HCT116 (cell line): Measurements from ENCODE around the gene CARMIL1. TPM values are rescaled to one million over a fixed set of nuclear protein-coding genes. Genes with fewer than 3 reads are reported as not detected.

Source experiments
- ATAC-seq: fragments of 200-7000 bp; cut with Tn5 transposase; 2 replicates; pipeline ENCODE4 v1.9.1; 2020; ENCODE audit warnings: mild to moderate bottlenecking, moderate library complexity
- BruUV-seq: library from RNA; stranded (reverse); fragments of 400-500 nt; replicated peaks from 2 replicates; lab custom pipeline; 2021; lab: Mats Ljungman, UMichigan
- CTCF ChIA-PET: fragments of 300-600 bp; sonication (Branson Sonifier 250); formaldehyde crosslinking; loops from one replicate; lab custom pipeline; 2021; ENCODE audit warnings: antibody characterized with exemption; lab: Charles Lee
- POLR2A ChIA-PET: fragments of 300-600, 350-600 bp; sonication (Branson Sonifier 250); formaldehyde crosslinking; loops from one replicate; lab custom pipeline; 2021; ENCODE audit warnings: antibody characterized with exemption; lab: Charles Lee
- RAD21 ChIA-PET, 2 experiments: fragments of 300-600 bp; sonication (Branson Sonifier 250); formaldehyde crosslinking; loops; one replicate each; lab custom pipeline; 2023; ENCODE audit warnings: low total read pairs in 2 of 2; ENCODE audit not compliant: uncharacterized antibody in 2 of 2, unreplicated experiment in 2 of 2, low non-redundant PET in 1 of 2; lab: Charles Lee
- DNase-seq: peaks from one replicate; pipeline ENCODE4 v3.0.0-alpha.2; 2010; ENCODE audit warnings: low read depth, low spot score
- H2AFZ ChIP-seq: fragments of 200-600 bp; shearing (Covaris generic), sonication (generic); 2 replicates; pipeline ENCODE4 v1.6.1; 2017; ENCODE audit warnings: low read depth, mixed run types, mixed read lengths, antibody characterized with exemption, low read length; ENCODE audit not compliant: poor library complexity, severe bottlenecking
- H3K27ac ChIP-seq: 2 replicates; pipeline ENCODE4 v1.5.1; 2012; ENCODE audit warnings: low read depth, low read length
- H3K27me3 ChIP-seq: fragments of 200-600 bp; sonication (generic); 2 replicates; pipeline ENCODE4 v1.6.1; 2016; ENCODE audit warnings: mixed run types, low read length, mixed read lengths; ENCODE audit not compliant: insufficient read depth
- H3K36me3 ChIP-seq, 2 experiments: fragments of 200-500 bp in 1 of 2; fragments of 200-600 bp in 1 of 2; sonication (Bioruptor generic) in 1 of 2; sonication (generic) in 1 of 2; 2 replicates each; pipeline versions ENCODE4 v1.5.1 to v1.6.1; 2014 to 2016; ENCODE audit warnings: low read length in 2 of 2, inconsistent platforms in 1 of 2, mixed read lengths in 1 of 2, mixed run types in 1 of 2; ENCODE audit not compliant: insufficient read depth in 2 of 2, control insufficient read depth in 1 of 2
- H3K4me1 ChIP-seq, 2 experiments: fragments of 200-600 bp in 1 of 2; sonication (generic) in 1 of 2; 2 replicates each; pipeline versions ENCODE4 v1.5.1 to v1.6.1; 2012 to 2017; ENCODE audit warnings: low read length in 2 of 2, inconsistent platforms in 1 of 2, mild to moderate bottlenecking in 1 of 2, mixed read lengths in 1 of 2, mixed run types in 1 of 2, moderate library complexity in 1 of 2; ENCODE audit not compliant: insufficient read depth in 2 of 2, control insufficient read depth in 1 of 2
- H3K4me2 ChIP-seq: fragments of 200-600 bp; sonication (generic); 2 replicates; pipeline ENCODE4 v1.6.1; 2017; ENCODE audit warnings: mixed run types, low read length, mixed read lengths
- H3K4me3 ChIP-seq, 2 experiments: fragments of 200-600 bp in 1 of 2; sonication (generic) in 1 of 2; replicated peaks in 1 of 2; 2 replicates each; pipeline ENCODE4 v1.5.1; 2011 to 2016; ENCODE audit warnings: low read length in 2 of 2, control low read depth in 1 of 2, low read depth in 1 of 2, mild to moderate bottlenecking in 1 of 2, mixed read lengths in 1 of 2, mixed run types in 1 of 2
- H3K79me2 ChIP-seq: fragments of 200-600 bp; sonication (generic); 2 replicates; pipeline ENCODE4 v1.6.1; 2017; ENCODE audit warnings: mild to moderate bottlenecking, mixed run types, low read length, moderate library complexity, mixed read lengths; ENCODE audit not compliant: insufficient read depth
- H3K9ac ChIP-seq: fragments of 200-600 bp; sonication (generic); 2 replicates; pipeline ENCODE4 v1.6.1; 2016; ENCODE audit warnings: low read length, mixed read lengths
- H3K9me2 ChIP-seq: fragments of 200-600 bp; sonication (generic), shearing (Covaris generic); 2 replicates; pipeline ENCODE4 v1.6.1; 2017; ENCODE audit warnings: mixed run types, mild to moderate bottlenecking, moderate library complexity; ENCODE audit not compliant: insufficient read depth
- H3K9me3 ChIP-seq, 2 experiments: fragments of 200-500 bp in 1 of 2; fragments of 200-600 bp in 1 of 2; sonication (Bioruptor generic) in 1 of 2; sonication (generic) in 1 of 2; 2 replicates each; pipeline ENCODE4 v1.6.1; 2014 to 2017; ENCODE audit warnings: low read length in 2 of 2, mixed read lengths in 2 of 2, inconsistent platforms in 1 of 2, low read depth in 1 of 2, mild to moderate bottlenecking in 1 of 2, mixed run types in 1 of 2, moderate library complexity in 1 of 2; ENCODE audit not compliant: control insufficient read depth in 1 of 2, insufficient read depth in 1 of 2
- H4K20me1 ChIP-seq: fragments of 200-600 bp; sonication (generic), shearing (Covaris generic); 2 replicates; pipeline ENCODE4 v1.6.1; 2017; ENCODE audit warnings: mixed run types, mild to moderate bottlenecking, moderate library complexity; ENCODE audit not compliant: insufficient read depth
- CBX3 ChIP-seq: IDR thresholded peaks from 2 replicates; pipeline ENCODE4 v1.6.1; 2012; ENCODE audit warnings: low read depth
- CEBPB ChIP-seq: IDR thresholded peaks from 2 replicates; pipeline ENCODE4 v1.6.1; 2012; ENCODE audit warnings: low read depth
- EGR1 ChIP-seq: IDR thresholded peaks from 2 replicates; pipeline ENCODE4 v1.6.1; 2012; ENCODE audit warnings: low read depth
- ELF1 ChIP-seq: IDR thresholded peaks from 2 replicates; pipeline ENCODE4 v1.6.1; 2012; ENCODE audit warnings: low read depth, borderline replicate concordance
- EZH2 ChIP-seq: fragments of 200-600 bp; sonication (generic); IDR thresholded peaks from 2 replicates; pipeline ENCODE4 v1.6.1; 2017; ENCODE audit warnings: antibody characterized with exemption, mixed run types
- EZH2phosphoT487 ChIP-seq: fragments of 200-600 bp; IDR thresholded peaks from 2 replicates; pipeline ENCODE4 v1.6.1; 2018; ENCODE audit warnings: antibody characterized with exemption, borderline replicate concordance
- FOSL1 ChIP-seq: IDR thresholded peaks from 2 replicates; pipeline ENCODE4 v1.6.1; 2012; ENCODE audit warnings: low read depth
- JUND ChIP-seq: IDR thresholded peaks from 2 replicates; pipeline ENCODE4 v1.6.1; 2012
- POLR2A ChIP-seq: IDR thresholded peaks from 2 replicates; pipeline ENCODE4 v1.7.0; 2011; ENCODE audit warnings: borderline replicate concordance; ENCODE audit not compliant: insufficient read depth, insufficient read length; ENCODE audit errors: extremely low read depth
- POLR2AphosphoS5 ChIP-seq: IDR thresholded peaks from 2 replicates; pipeline ENCODE4 v1.6.1; 2011; ENCODE audit warnings: mild to moderate bottlenecking, low read depth, low read length, moderate library complexity
- RAD21 ChIP-seq: IDR thresholded peaks from 2 replicates; pipeline ENCODE4 v1.6.1; 2012; ENCODE audit warnings: low read depth, mild to moderate bottlenecking
- SIN3A ChIP-seq: IDR thresholded peaks from 2 replicates; pipeline ENCODE4 v1.6.1; 2012; ENCODE audit warnings: low read depth
- SP1 ChIP-seq: IDR thresholded peaks from 2 replicates; pipeline ENCODE4 v1.6.1; 2012; ENCODE audit warnings: low read depth
- YY1 ChIP-seq: IDR thresholded peaks from 2 replicates; pipeline ENCODE4 v1.6.1; 2011; ENCODE audit warnings: low read length, low read depth, moderate library complexity, mild to moderate bottlenecking; ENCODE audit not compliant: insufficient replicate concordance; ENCODE audit errors: extremely low read depth
- ZFX ChIP-seq: fragments of 450-650 bp; IDR thresholded peaks from 2 replicates; pipeline ENCODE4 v1.6.1; 2017
- ZNF274 ChIP-seq: fragments of 200-500 bp; sonication (Bioruptor generic); IDR thresholded peaks from 2 replicates; pipeline ENCODE4 v1.6.1; 2014; ENCODE audit warnings: mild to moderate bottlenecking, low read depth, low read length, inconsistent platforms
- intact Hi-C: fragments of 100-400 bp; cut with micrococcal nuclease; formaldehyde crosslinking; loops from 2 replicates; pipeline ENCODE4 v1.10.0; 2022
- total RNA-seq: library from RNA; stranded (reverse); gene quantifications from one replicate; pipeline ENCODE4 v1.2.1, GENCODE V29; 2021; ENCODE audit not compliant: unreplicated experiment
- TF ChIP-seq, protein P1 (sequence below): IDR thresholded peaks from 2 replicates; pipeline ENCODE4 v1.6.1; 2012
- TF ChIP-seq, protein P2 (sequence below): IDR thresholded peaks from 2 replicates; pipeline ENCODE4 v1.6.1; 2011; ENCODE audit warnings: mild to moderate bottlenecking, low read length, moderate library complexity; ENCODE audit not compliant: insufficient replicate concordance; ENCODE audit errors: extremely low read depth
- TF ChIP-seq, protein P3 (sequence below): IDR thresholded peaks from 2 replicates; pipeline ENCODE4 v1.6.1; 2012; ENCODE audit warnings: low read depth
- TF ChIP-seq, protein P4 (sequence below), 3 experiments: fragments of 200-600 bp in 1 of 3; sonication (generic) in 1 of 3; IDR thresholded peaks in 2 of 3; conservative IDR thresholded peaks in 1 of 3; 2 replicates each; pipeline ENCODE4 v1.5.1; 2012 to 2017; ENCODE audit warnings: low read depth in 2 of 3, low read length in 2 of 3, antibody characterized with exemption in 1 of 3, borderline replicate concordance in 1 of 3, control low read depth in 1 of 3, mild to moderate bottlenecking in 1 of 3, mixed read lengths in 1 of 3, mixed run types in 1 of 3, moderate library complexity in 1 of 3; ENCODE audit not compliant: insufficient read depth in 1 of 3

Gene CARMIL1
- total RNA-seq, 1 experiment from 2014 or later = 21.7 TPM

DNA sequence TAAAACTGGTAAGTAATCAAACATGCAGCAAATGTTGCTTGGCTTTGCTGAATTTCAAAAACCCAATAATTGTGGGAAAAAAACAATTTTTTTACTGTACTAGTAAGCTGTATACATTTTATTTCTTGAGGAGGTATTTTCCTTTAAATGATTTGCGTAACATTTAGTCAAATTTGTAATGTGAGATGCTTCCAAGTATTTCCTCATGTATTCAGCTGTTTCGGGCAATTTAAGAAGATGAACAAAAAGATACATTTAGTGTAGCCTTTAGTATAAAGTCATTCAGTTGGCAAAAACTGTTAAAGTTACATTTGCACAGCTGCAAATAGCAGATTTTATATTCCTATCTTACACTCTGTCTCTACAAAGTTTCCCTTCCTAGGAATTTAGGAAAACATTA is 186.8 kb downstream of the CARMIL1 start:
- H3K9ac ChIP-seq = no peak overlapping the region
- BruUV-seq = no TSS peak
- no peak overlapping the region for H3K4me3 ChIP-seq
- no peaks in the 10 kb centered on the region for H4K20me1 ChIP-seq
- no peaks in the 10 kb centered on the region for H3K27me3 ChIP-seq
- H2AFZ ChIP-seq = no peak overlapping the region
- DNase-seq (no peak), ATAC-seq (no peak)
- H3K27ac ChIP-seq = no peak overlapping the region
- intact Hi-C loops = no loop called here
- TF ChIP-seq EZH2 = no peak
- TF ChIP-seq JUND = no peak
- TF ChIP-seq, protein P1, sequence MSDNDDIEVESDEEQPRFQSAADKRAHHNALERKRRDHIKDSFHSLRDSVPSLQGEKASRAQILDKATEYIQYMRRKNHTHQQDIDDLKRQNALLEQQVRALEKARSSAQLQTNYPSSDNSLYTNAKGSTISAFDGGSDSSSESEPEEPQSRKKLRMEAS = no peak
- TF ChIP-seq, protein P2, sequence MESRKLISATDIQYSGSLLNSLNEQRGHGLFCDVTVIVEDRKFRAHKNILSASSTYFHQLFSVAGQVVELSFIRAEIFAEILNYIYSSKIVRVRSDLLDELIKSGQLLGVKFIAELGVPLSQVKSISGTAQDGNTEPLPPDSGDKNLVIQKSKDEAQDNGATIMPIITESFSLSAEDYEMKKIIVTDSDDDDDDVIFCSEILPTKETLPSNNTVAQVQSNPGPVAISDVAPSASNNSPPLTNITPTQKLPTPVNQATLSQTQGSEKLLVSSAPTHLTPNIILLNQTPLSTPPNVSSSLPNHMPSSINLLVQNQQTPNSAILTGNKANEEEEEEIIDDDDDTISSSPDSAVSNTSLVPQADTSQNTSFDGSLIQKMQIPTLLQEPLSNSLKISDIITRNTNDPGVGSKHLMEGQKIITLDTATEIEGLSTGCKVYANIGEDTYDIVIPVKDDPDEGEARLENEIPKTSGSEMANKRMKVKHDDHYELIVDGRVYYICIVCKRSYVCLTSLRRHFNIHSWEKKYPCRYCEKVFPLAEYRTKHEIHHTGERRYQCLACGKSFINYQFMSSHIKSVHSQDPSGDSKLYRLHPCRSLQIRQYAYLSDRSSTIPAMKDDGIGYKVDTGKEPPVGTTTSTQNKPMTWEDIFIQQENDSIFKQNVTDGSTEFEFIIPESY = no peak
- TF ChIP-seq FOSL1 = no peak
- no peak for TF ChIP-seq ZFX
- no peak for TF ChIP-seq CBX3
- no peak for TF ChIP-seq SIN3A
- TF ChIP-seq POLR2AphosphoS5 = no peak
- TF ChIP-seq EZH2phosphoT487 = no peak
- TF ChIP-seq, protein P3, sequence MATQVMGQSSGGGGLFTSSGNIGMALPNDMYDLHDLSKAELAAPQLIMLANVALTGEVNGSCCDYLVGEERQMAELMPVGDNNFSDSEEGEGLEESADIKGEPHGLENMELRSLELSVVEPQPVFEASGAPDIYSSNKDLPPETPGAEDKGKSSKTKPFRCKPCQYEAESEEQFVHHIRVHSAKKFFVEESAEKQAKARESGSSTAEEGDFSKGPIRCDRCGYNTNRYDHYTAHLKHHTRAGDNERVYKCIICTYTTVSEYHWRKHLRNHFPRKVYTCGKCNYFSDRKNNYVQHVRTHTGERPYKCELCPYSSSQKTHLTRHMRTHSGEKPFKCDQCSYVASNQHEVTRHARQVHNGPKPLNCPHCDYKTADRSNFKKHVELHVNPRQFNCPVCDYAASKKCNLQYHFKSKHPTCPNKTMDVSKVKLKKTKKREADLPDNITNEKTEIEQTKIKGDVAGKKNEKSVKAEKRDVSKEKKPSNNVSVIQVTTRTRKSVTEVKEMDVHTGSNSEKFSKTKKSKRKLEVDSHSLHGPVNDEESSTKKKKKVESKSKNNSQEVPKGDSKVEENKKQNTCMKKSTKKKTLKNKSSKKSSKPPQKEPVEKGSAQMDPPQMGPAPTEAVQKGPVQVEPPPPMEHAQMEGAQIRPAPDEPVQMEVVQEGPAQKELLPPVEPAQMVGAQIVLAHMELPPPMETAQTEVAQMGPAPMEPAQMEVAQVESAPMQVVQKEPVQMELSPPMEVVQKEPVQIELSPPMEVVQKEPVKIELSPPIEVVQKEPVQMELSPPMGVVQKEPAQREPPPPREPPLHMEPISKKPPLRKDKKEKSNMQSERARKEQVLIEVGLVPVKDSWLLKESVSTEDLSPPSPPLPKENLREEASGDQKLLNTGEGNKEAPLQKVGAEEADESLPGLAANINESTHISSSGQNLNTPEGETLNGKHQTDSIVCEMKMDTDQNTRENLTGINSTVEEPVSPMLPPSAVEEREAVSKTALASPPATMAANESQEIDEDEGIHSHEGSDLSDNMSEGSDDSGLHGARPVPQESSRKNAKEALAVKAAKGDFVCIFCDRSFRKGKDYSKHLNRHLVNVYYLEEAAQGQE = no peak
- TF ChIP-seq, protein P4, sequence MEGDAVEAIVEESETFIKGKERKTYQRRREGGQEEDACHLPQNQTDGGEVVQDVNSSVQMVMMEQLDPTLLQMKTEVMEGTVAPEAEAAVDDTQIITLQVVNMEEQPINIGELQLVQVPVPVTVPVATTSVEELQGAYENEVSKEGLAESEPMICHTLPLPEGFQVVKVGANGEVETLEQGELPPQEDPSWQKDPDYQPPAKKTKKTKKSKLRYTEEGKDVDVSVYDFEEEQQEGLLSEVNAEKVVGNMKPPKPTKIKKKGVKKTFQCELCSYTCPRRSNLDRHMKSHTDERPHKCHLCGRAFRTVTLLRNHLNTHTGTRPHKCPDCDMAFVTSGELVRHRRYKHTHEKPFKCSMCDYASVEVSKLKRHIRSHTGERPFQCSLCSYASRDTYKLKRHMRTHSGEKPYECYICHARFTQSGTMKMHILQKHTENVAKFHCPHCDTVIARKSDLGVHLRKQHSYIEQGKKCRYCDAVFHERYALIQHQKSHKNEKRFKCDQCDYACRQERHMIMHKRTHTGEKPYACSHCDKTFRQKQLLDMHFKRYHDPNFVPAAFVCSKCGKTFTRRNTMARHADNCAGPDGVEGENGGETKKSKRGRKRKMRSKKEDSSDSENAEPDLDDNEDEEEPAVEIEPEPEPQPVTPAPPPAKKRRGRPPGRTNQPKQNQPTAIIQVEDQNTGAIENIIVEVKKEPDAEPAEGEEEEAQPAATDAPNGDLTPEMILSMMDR (IDR thresholded peaks at IDR 0.05 in 2 of 3, conservative IDR thresholded peaks at IDR 0.05 in 1 of 3; ENCODE audit: borderline replicate concordance in 1 of 3, insufficient read depth in 1 of 3, low read depth in 2 of 3, low read length in 2 of 3) = no peak
- no peak for TF ChIP-seq ELF1
- TF ChIP-seq CEBPB = no peak
- TF ChIP-seq SP1 = no peak
- TF ChIP-seq RAD21 = no peak
- TF ChIP-seq YY1 = no peak
- TF ChIP-seq ZNF274 = no peak
- TF ChIP-seq POLR2A = no peak
- TF ChIP-seq EGR1 = no peak
- no peaks in the 10 kb centered on the region for H3K36me3 ChIP-seq
- H3K79me2 ChIP-seq = no peaks in the 10 kb centered on the region
- H3K9me2 ChIP-seq = no peaks in the 10 kb centered on the region
- ChIA-PET CTCF (no interaction called here), POLR2A (no interaction called here), RAD21 (no interaction called here)
- no peaks in the 10 kb centered on the region for H3K4me1 ChIP-seq
- no peaks in the 10 kb centered on the region for H3K9me3 ChIP-seq
- H3K4me2 ChIP-seq = no peak overlapping the region
